NCI-H1048 (cell line): Measurements from ENCODE around the gene CNTNAP5.

Experiments
- DNase-seq: peaks from one replicate; lab custom pipeline; 2025; lab: John Stamatoyannopoulos, UW

Gene CNTNAP5

GRCh38 chr2:124814968-124815745, 790.1 kb downstream of the CNTNAP5 start:
- DNase-seq: no peak

GRCh38 chr2:124816007-124816406, 790.9 kb downstream of the CNTNAP5 start:
- no peak for DNase-seq

- DNase-seq: no peak
These were observed 797.4 kb downstream of the CNTNAP5 start for GRCh38 chr2:124822516-124822915.

- DNase-seq: no peak
These were observed 799.4 kb downstream of the CNTNAP5 start for GRCh38 chr2:124824441-124824840.

GRCh38 chr2:124832521-124832920, 807.4 kb downstream of the CNTNAP5 start:
- no peak for DNase-seq

GRCh38 chr2:124834331-124834730, 809.2 kb downstream of the CNTNAP5 start:
- no peak for DNase-seq

- no peak for DNase-seq
These were observed 810.2 kb downstream of the CNTNAP5 start for GRCh38 chr2:124835331-124835730.

- DNase-seq: no peak
These were observed 811.3 kb downstream of the CNTNAP5 start for GRCh38 chr2:124836416-124836815.

GRCh38 chr2:124837496-124837895, 812.4 kb downstream of the CNTNAP5 start:
- DNase-seq: no peak

GRCh38 chr2:124838406-124838805, 813.3 kb downstream of the CNTNAP5 start:
- no peak for DNase-seq

- no peak for DNase-seq
These were observed 842.2 kb downstream of the CNTNAP5 start for GRCh38 chr2:124867247-124867646.

- no peak for DNase-seq
These were observed 849.1 kb downstream of the CNTNAP5 start for GRCh38 chr2:124874219-124874618.

- DNase-seq: no peak
These were observed 849.6 kb downstream of the CNTNAP5 start for GRCh38 chr2:124874676-124875075.

- no peak for DNase-seq
These were observed 850.6 kb downstream of the CNTNAP5 start for GRCh38 chr2:124875627-124876244.

GRCh38 chr2:124877141-124877577, 852.1 kb downstream of the CNTNAP5 start:
- no peak for DNase-seq

GRCh38 chr2:124879640-124880039, 854.6 kb downstream of the CNTNAP5 start:
- no peak for DNase-seq

- no peak for DNase-seq
These were observed 855.9 kb downstream of the CNTNAP5 start for GRCh38 chr2:124880995-124881394.

- DNase-seq: no peak
These were observed 857.3 kb downstream of the CNTNAP5 start for GRCh38 chr2:124882423-124882822.

- DNase-seq: no peak
These were observed 858.5 kb downstream of the CNTNAP5 start for GRCh38 chr2:124883595-124883994.

GRCh38 chr2:124884315-124884714, 859.2 kb downstream of the CNTNAP5 start:
- DNase-seq: no peak

- DNase-seq: no peak
These were observed 861.1 kb downstream of the CNTNAP5 start for GRCh38 chr2:124886216-124886615.

GRCh38 chr2:124887466-124887865, 862.4 kb downstream of the CNTNAP5 start:
- no peak for DNase-seq

- no peak for DNase-seq
These were observed 863.3 kb downstream of the CNTNAP5 start for GRCh38 chr2:124888431-124888830.

GRCh38 chr2:124894199-124894598, 869.1 kb downstream of the CNTNAP5 start:
- no peak for DNase-seq
